HepG2 (cell line): ENCODE results near the gene IL17RC.

Experiments
- MYC ChIP-seq: sonication (generic); formaldehyde crosslinking; IDR thresholded peaks from 2 replicates; pipeline ENCODE4 v1.9.0; 2021; ENCODE audit warnings: missing genetic modification reagents, borderline replicate concordance
- PCBP2 ChIP-seq: fragments of 200-400 bp; formaldehyde crosslinking; optimal IDR thresholded peaks from 2 replicates; pipeline ENCODE3; 2018; ENCODE audit warnings: low read length, low read depth; ENCODE audit not compliant: poor library complexity, severe bottlenecking
- REST ChIP-seq, 2 experiments: IDR thresholded peaks; 2 replicates each; pipeline ENCODE4 v1.6.1; 2011 to 2012; ENCODE audit warnings: low read length in 2 of 2, borderline replicate concordance in 1 of 2, low read depth in 1 of 2, mild to moderate bottlenecking in 1 of 2, moderate library complexity in 1 of 2
- ZNF597 ChIP-seq: sonication (generic); formaldehyde crosslinking; IDR thresholded peaks from 2 replicates; pipeline ENCODE4 v1.5.0; 2020; ENCODE audit warnings: missing genetic modification reagents

GRCh38 chr3:9934235-9934621, 17.3 kb downstream of the IL17RC start:
- TF ChIP-seq PCBP2, result no peak
- no peak for TF ChIP-seq REST (IDR thresholded peaks at IDR 0.05; ENCODE audit: borderline replicate concordance in 1 of 2, low read depth in 1 of 2, low read length in 2 of 2)
- no peak for TF ChIP-seq MYC
- TF ChIP-seq ZNF597 (CRISPR knock-in tag), result no peak
